GM21786 (cell line): ENCODE data around the gene KLHL33.

Experiments used
- ATAC-seq: cut with Tn5 transposase; IDR thresholded peaks from one replicate; pipeline ENCODE4 v1.9.1; 2021; ENCODE audit not compliant: unreplicated experiment

Gene KLHL33

DNA sequence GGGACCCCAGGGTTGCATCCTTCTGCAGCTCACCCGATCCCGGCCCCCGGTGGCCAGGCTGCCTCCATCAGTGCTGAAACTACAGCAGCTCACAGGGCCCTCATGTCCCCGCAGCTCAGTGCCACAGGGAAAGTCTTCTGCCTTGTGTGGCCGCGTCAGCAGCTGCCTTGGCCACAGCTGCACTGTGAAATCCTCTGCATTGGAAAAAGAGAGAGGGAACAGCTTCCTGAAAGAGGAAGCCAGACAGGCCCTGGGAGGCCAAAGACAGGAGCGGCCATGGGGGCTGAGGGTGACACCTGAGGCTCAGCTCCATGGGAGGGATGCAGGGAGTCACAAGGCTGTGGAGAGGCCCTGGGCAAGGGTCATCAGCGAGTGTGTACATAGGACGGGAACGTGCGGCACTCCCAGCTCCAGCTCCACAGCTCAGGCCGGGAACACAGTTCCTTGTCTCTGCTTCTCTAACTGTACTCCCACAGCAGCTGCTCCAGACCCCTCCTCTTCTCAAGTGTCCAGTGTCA, 59.8 kb downstream of the KLHL33 start:
- ATAC-seq, result no peak
